GF-D8 (cell line): ENCODE data around the gene IKBKE.

ENCODE experiments used
- DNase-seq: peaks from one replicate; lab custom pipeline; 2025; lab: John Stamatoyannopoulos, UW

Gene IKBKE

GRCh38 chr1:206455289-206455665 is 15.0 kb upstream of the IKBKE start:
- DNase-seq: no peak

GRCh38 chr1:206455666-206456344 is 14.5 kb upstream of the IKBKE start:
- no peak for DNase-seq

GRCh38 chr1:206456577-206457370 is 13.5 kb upstream of the IKBKE start:
- no peak for DNase-seq

GRCh38 chr1:206457408-206458120 is 12.7 kb upstream of the IKBKE start:
- no peak for DNase-seq

GRCh38 chr1:206459703-206460102 is 10.6 kb upstream of the IKBKE start:
- no peak for DNase-seq

- DNase-seq: no peak
These were observed 9.3 kb upstream of the IKBKE start for GRCh38 chr1:206460836-206461426.

GRCh38 chr1:206461602-206462455 is 8.4 kb upstream of the IKBKE start:
- no peak for DNase-seq

GRCh38 chr1:206463137-206463536 is 7.1 kb upstream of the IKBKE start:
- DNase-seq: no peak

GRCh38 chr1:206463911-206464310 is 6.4 kb upstream of the IKBKE start:
- DNase-seq: no peak

GRCh38 chr1:206464456-206464964 is 5.8 kb upstream of the IKBKE start:
- DNase-seq: peak; percentile 43

GRCh38 chr1:206465951-206466350 is 4.3 kb upstream of the IKBKE start:
- no peak for DNase-seq

- DNase-seq: no peak
These were observed 3.2 kb upstream of the IKBKE start for GRCh38 chr1:206466840-206467649.

- DNase-seq: peak; percentile 92
These were observed 2.4 kb upstream of the IKBKE start for GRCh38 chr1:206467915-206468314.

- DNase-seq: no peak
These were observed 1.7 kb upstream of the IKBKE start for GRCh38 chr1:206468571-206468970.

- no peak for DNase-seq
These were observed 804 bp upstream of the IKBKE start for GRCh38 chr1:206469411-206469932.

GRCh38 chr1:206470692-206471414 is 577 bp downstream of the IKBKE start:
- peak; percentile 39 for DNase-seq

GRCh38 chr1:206471415-206471801 is 1.1 kb downstream of the IKBKE start:
- no peak for DNase-seq

- DNase-seq: no peak
These were observed 1.7 kb downstream of the IKBKE start for GRCh38 chr1:206472024-206472423.

- peak; percentile 81 for DNase-seq
These were observed 2.2 kb downstream of the IKBKE start for GRCh38 chr1:206472454-206472853.

GRCh38 chr1:206472886-206473285 is 2.6 kb downstream of the IKBKE start:
- DNase-seq: peak; percentile 55
